Epithelial cell of prostate (primary cell): Measurements from ENCODE around the gene EFHC1.

Experiments used
- DNase-seq: peaks from one replicate; pipeline ENCODE4 v3.0.0-alpha.2; 2011; ENCODE audit warnings: low read depth, low spot score
- H3K27ac ChIP-seq: fragments of 450-650 bp; 2 replicates; pipeline ENCODE4 v1.5.1; 2017; ENCODE audit warnings: mild to moderate bottlenecking

The EFHC1 gene

DNA sequence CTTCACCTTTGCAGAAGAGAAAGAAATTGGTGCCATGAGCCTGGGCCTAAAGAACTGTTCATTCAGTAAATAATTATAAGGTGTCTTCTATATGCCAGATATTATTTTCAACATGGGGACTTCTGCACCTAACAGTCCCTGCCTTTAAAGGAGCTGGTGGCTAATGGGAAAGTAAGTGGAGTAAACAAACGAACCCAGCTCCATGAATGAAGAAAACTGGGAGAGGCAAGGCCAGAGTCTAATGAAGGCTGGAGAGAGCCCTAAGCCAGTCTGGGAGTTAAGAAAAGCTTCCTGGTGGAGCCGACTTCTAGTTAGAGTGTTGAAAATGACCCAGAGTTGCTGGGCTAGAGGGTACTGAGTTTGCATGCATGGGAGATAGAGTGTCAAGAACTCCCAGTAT, 24.2 kb upstream of the EFHC1 start:
- no peak overlapping the region for H3K27ac ChIP-seq
- DNase-seq: no peak

DNA sequence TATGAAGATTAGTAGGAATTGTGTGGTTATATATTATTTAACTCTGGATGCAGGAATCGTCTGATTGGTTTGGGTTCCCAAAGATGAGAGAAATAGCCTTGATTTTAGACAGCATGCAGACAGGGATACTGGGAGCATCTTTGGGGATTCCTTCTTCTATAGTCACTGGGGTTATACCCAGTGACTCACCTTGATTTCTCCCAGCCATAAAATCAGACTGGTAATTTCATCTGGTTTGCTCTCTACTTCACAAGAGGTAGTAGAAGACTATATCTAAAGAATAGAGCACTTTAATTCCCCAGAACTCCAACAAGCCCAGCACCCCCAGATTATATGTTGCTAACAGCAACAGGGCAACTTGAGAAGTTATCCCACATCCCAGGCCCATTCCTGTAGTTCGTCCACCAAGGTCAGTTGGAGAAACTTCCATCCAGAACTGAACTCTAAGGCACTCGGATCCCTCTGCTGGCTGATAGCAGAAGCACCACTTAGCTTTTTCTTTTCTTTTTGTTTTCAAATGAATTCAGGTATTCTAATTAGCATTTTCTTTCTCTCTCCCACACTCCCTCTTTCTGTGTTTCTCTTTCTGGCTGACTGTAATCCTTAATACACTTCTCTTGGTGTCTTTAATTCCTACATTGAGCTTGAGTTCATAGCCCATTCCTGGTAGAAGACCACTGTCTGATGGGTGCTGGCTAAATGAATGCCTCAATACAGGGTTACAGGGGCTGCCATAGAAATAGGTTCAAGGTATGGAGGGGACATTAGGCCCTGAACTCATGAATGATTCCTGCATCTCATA, 20.4 kb upstream of the EFHC1 start:
- no peak overlapping the region for H3K27ac ChIP-seq
- no peak for DNase-seq

- DNase-seq: no peak
- H3K27ac ChIP-seq: no peak overlapping the region
Observed at GRCh38 chr6:52400313-52401041, 19.7 kb upstream of the EFHC1 start.

GRCh38 chr6:52403086-52403485, 17.1 kb upstream of the EFHC1 start:
- no peak for DNase-seq

DNA sequence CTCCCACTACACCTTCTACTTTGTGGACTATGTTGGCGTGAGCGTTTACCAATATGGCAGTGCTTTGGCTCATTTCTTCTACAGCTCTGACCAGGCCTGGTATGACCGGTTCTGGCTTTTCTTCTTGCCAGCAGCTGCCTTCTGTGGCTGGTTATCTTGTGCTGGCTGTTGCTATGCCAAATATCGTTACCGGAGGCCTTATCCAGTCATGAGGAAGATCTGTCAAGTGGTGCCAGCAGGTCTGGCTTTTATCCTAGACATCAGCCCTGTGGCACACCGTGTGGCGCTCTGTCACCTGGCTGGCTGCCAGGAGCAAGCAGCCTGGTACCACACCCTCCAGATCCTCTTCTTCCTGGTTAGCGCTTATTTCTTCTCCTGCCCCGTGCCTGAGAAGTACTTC, 16.5 kb upstream of the EFHC1 start:
- H3K27ac ChIP-seq: no peak overlapping the region

More at GRCh38 chr6:52403086-52403485, 17.1 kb upstream of the EFHC1 start:
- H3K27ac ChIP-seq: no peak overlapping the region

DNA sequence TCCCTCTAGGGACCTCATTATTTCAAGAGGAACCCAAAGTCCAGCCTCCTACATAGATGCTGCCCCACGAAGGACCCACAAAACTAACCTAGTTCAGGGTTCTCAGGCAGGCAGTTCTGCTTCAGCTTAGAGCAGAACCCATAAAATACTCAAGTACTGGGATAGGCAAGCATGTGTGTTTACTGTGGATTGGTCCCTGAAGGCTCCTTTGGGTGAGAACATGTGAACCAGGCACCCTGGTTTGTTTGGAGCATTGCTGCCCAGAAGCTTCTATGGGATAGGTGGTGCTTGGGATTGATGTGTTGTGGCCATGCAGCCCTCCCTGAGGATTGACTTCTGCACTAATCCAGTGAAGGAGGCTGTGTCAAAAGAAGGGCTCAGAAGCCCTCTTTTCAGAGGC, 14.9 kb upstream of the EFHC1 start:
- no peak for DNase-seq
- H3K27ac ChIP-seq: no peak overlapping the region

More for the DNA sequence above, 16.5 kb upstream of the EFHC1 start:
- DNase-seq: peak; percentile 53

DNA sequence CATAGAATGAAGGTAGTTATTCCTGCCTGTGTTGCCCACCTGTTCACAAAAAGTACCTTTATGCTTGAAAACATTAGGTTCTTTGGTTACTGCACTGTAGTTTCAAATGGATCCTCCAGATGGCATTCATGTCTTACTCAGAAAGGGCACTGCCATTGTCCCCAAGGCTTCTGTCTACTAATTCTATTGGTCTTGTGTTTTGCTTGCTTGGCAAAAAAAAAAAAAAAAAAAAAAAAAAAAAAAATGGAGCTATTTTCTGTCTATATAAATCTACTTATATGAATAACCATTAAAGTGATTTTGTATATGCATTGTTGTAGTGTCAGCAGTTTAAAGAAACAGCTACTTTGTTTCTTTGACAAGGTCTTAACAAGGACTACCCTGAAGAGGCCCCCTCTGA, 12.7 kb upstream of the EFHC1 start:
- no peak for DNase-seq
- H3K27ac ChIP-seq: no peak overlapping the region

GRCh38 chr6:52409499-52409898, 10.6 kb upstream of the EFHC1 start:
- no peak overlapping the region for H3K27ac ChIP-seq
- no peak for DNase-seq

DNA sequence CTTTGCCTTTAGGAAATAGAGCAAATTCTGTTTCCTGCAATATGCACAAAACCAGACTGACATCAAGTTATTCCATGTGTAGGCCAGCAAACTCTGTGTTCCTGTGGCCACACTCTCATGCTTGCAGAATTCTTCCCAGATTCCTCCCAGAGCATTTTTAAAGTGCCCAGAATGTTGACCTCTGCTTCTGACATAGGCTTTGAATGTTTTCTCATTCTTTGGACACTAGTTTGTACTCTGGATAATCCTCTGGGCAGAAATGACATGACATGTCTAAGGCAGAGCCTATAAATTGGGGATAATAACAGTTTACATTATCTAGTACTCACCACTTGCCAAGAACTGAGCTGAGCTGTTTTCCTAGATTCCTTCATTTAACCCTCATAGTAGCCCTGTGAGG, 9.2 kb upstream of the EFHC1 start:
- H3K27ac ChIP-seq: no peak overlapping the region
- no peak for DNase-seq

DNA sequence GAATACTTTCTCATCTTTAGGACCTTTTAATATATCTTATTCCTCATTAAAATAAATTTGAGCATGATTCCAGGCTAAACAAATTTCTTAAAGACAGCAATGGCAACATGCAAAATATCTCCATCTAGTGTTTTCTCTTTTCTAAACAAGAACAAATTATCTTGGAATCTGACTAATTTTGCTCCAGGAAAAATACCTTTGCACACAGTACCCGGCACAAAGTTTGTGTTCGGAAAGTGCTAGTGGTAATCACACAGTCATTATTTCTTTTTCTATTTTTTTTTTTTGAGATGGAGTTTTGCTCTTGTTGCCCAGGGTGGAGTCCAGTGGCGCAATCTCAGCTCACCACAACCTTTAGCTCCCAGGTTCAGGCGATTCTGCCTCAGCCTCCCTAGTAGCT, 8.2 kb upstream of the EFHC1 start:
- DNase-seq: no peak
- no peak overlapping the region for H3K27ac ChIP-seq

DNA sequence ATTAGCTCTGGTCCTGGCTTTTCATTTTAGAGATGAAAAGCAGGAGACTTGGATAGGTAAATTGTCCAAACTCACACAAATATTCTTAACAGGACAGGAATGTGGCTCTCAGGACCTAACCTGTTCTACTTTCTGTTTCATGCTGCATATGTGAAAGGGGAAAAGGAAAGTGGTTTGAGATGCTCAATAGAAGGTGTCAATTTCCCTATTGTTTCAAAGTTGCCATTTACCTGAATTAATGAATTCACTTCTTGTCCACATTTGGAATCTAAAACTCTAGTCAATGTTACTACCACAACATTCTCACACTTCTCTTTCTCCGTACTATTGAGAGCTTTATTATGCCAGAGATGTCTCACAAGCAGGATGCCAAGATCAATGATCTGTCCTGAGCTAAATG, 4.8 kb upstream of the EFHC1 start:
- H3K27ac ChIP-seq: no peak overlapping the region
- no peak for DNase-seq

GRCh38 chr6:52415917-52416628, 4.1 kb upstream of the EFHC1 start:
- DNase-seq: no peak
- H3K27ac ChIP-seq: no peak overlapping the region

- H3K27ac ChIP-seq: no peak overlapping the region
- DNase-seq: no peak
Observed at GRCh38 chr6:52416629-52417151, 3.5 kb upstream of the EFHC1 start.

- no peak overlapping the region for H3K27ac ChIP-seq
Observed at GRCh38 chr6:52417675-52418111, 2.4 kb upstream of the EFHC1 start.

DNA sequence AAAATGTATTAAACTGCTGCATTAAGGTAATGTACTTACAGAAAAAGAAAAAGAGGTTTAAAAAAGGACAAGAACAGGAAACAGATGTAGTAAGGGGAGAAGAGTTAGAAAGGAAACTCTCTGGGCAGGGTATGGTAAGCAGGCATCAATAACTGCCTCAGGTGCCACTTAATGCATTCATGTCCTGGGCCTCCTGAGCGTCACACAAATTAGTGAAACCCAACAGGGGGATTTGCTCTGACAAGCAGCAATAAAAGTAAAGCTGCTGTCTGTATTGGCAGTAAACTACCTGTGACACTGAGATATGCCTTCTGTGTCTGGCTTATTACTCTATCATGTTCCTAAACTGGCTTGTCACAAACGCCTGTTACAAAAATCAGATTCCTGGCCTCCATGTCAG, 1.5 kb upstream of the EFHC1 start:
- H3K27ac ChIP-seq: no peak overlapping the region

More at GRCh38 chr6:52417675-52418111, 2.4 kb upstream of the EFHC1 start:
- DNase-seq: no peak

GRCh38 chr6:52420668-52421358, 671 bp downstream of the EFHC1 start:
- H3K27ac ChIP-seq: peak overlapping the region; percentile 24
- DNase-seq: no peak

More for the DNA sequence above, 1.5 kb upstream of the EFHC1 start:
- DNase-seq: no peak

GRCh38 chr6:52422156-52422555, 2.0 kb downstream of the EFHC1 start:
- no peak for DNase-seq
- H3K27ac ChIP-seq: no peak overlapping the region

DNA sequence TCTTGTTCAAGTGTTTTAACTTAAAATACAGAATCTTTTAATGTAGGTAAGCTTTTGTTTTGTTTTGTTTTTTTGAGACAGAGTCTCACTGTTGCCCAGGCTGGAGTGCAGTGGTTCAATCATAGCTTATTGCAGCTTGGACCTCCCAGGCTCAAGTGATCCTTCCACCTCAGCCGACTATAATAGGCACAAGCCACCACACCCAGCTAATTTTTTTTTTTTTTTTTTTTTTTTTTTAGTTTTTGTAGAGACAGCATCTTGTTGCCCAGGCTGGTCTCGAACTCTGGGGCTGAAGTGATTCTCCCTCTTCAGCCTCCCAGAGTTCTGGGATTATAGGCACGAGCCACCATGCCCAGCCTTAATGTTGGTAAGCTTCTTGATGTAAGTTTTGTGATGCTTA, 3.3 kb downstream of the EFHC1 start:
- DNase-seq: no peak
- peak overlapping the region; percentile 59 for H3K27ac ChIP-seq

DNA sequence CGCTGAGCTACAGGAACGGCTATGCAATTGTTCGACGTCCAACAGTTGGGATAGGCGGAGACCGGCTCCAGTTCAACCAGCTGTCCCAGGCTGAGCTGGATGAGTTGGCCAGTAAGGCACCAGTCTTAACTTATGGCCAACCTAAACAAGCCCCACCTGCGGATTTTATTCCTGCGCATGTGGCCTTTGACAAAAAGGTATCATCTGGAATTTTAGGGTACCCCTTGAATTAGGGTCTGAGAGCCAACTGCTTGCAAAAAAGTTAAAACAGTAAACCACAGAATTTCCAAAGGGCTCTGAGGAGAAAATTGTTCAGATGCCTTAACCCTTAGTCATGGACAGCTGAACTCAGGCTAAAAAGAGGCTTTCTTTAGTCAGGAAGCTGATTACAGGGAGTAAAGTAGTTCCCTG, 3.8 kb downstream of the EFHC1 start:
- peak overlapping the region; percentile 59 for H3K27ac ChIP-seq
- DNase-seq: no peak

- DNase-seq: no peak
- H3K27ac ChIP-seq: peak overlapping the region; percentile 59
Observed at GRCh38 chr6:52424513-52424912, 4.4 kb downstream of the EFHC1 start.
